ENCODE data around the gene ALG10. TPM values are rescaled to one million over a fixed set of nuclear protein-coding genes. Genes with fewer than 3 reads are reported as not detected.
"Not testable (repeated sequence)": the region's sequence is repeated elsewhere in the genome, so short reads cannot be mapped to it uniquely, and the experiment has no call there.

The ALG10 gene
- total RNA-seq, 1 donor from 2014 or later: 28.5 TPM

- Histone ChIP-seq H3K36me3 (no peaks in the 10 kb centered on the region), H3F3A (ENCODE audit: low read depth) (peaks cover 3% of the 10 kb centered on the region), H3K4me3 (peak overlapping the region; percentile 72), H3K4me2 (no peak overlapping the region), H3K9ac (no peak overlapping the region), H4K20me1 (ENCODE audit: low read depth) (no peaks in the 10 kb centered on the region), H2AFZ (replicated peaks) (peak overlapping the region; percentile 98), H3K4me1 (no peaks in the 10 kb centered on the region), H3K27me3 (no peaks in the 10 kb centered on the region), H3K79me2 (ENCODE audit: low read depth) (peaks cover 15% of the 10 kb centered on the region), H3K27ac (no peak overlapping the region), H3K9me3 (ENCODE audit: low read depth) (no peaks in the 10 kb centered on the region)
- peaks cover 10% of the 10 kb centered on the region for H3K4me1 Mint-ChIP-seq
- H3K27ac Mint-ChIP-seq: no peak overlapping the region
- no peak for TF ChIP-seq EZH2phosphoT487 (IDR thresholded peaks at IDR 0.05)
- no peak for TF ChIP-seq CTCF (IDR thresholded peaks at IDR 0.05)
- TF ChIP-seq EZH2 (IDR thresholded peaks at IDR 0.05): no peak
- DNase-seq (ENCODE audit: low spot score): no peak
- no peaks in the 10 kb centered on the region for H3K9me3 Mint-ChIP-seq
- peaks cover 2% of the 10 kb centered on the region for H3K27me3 Mint-ChIP-seq (ENCODE audit: insufficient read depth, low read depth)
- H3K36me3 Mint-ChIP-seq: peaks cover 3% of the 10 kb centered on the region
- peak overlapping the region; percentile 48 for H3K4me3 Mint-ChIP-seq
Observed at GRCh38 chr12:34021071-34021470, 1.2 kb upstream of the ALG10 start.

- not testable (repeated sequence) for H3K4me1 ChIP-seq; H3K36me3 Mint-ChIP-seq; H3K27ac Mint-ChIP-seq; H3K27ac ChIP-seq; H3K27me3 Mint-ChIP-seq (ENCODE audit: insufficient read depth, low read depth); H4K20me1 ChIP-seq (ENCODE audit: low read depth); H3K4me1 Mint-ChIP-seq; H3K9ac ChIP-seq; H3K36me3 ChIP-seq; H3K9me3 Mint-ChIP-seq; H3K4me3 Mint-ChIP-seq; H3K27me3 ChIP-seq; H3K9me3 ChIP-seq (ENCODE audit: low read depth); DNase-seq (ENCODE audit: low spot score); H3F3A ChIP-seq (ENCODE audit: low read depth); H2AFZ ChIP-seq (replicated peaks); H3K4me2 ChIP-seq; H3K4me3 ChIP-seq
- peaks cover 14% of the 10 kb centered on the region for H3K79me2 ChIP-seq (ENCODE audit: low read depth)
Observed at GRCh38 chr12:34027661-34028060, 5.4 kb downstream of the ALG10 start.

GRCh38 chr12:34030591-34030990, 8.3 kb downstream of the ALG10 start:
- H3K4me2 ChIP-seq: no peak overlapping the region
- no peak overlapping the region for H2AFZ ChIP-seq (replicated peaks)
- H3K27me3 ChIP-seq: no peaks in the 10 kb centered on the region
- TF ChIP-seq EZH2phosphoT487 (IDR thresholded peaks at IDR 0.05) (no peak), EZH2 (IDR thresholded peaks at IDR 0.05) (no peak), CTCF (IDR thresholded peaks at IDR 0.05) (no peak)
- Mint-ChIP-seq H3K9me3 (no peaks in the 10 kb centered on the region), H3K4me3 (no peak overlapping the region), H3K27ac (no peak overlapping the region), H3K27me3 (ENCODE audit: insufficient read depth, low read depth) (no peaks in the 10 kb centered on the region), H3K36me3 (no peaks in the 10 kb centered on the region), H3K4me1 (no peaks in the 10 kb centered on the region)
- H3K4me3 ChIP-seq: no peak overlapping the region
- H3K36me3 ChIP-seq: no peaks in the 10 kb centered on the region
- H3K4me1 ChIP-seq: no peaks in the 10 kb centered on the region
- no peak for DNase-seq (ENCODE audit: low spot score)
- H3K9ac ChIP-seq: no peak overlapping the region
- H3F3A ChIP-seq (ENCODE audit: low read depth): no peaks in the 10 kb centered on the region
- H4K20me1 ChIP-seq (ENCODE audit: low read depth): no peaks in the 10 kb centered on the region
- no peak overlapping the region for H3K27ac ChIP-seq
- no peaks in the 10 kb centered on the region for H3K79me2 ChIP-seq (ENCODE audit: low read depth)
- H3K9me3 ChIP-seq (ENCODE audit: low read depth): no peaks in the 10 kb centered on the region

GRCh38 chr12:34033628-34034296, 11.5 kb downstream of the ALG10 start:
- DNase-seq (ENCODE audit: low spot score): peak; percentile 27
- H3K4me1 Mint-ChIP-seq: no peaks in the 10 kb centered on the region
- H3K4me3 Mint-ChIP-seq: no peak overlapping the region
- Histone ChIP-seq H3K9ac (no peak overlapping the region), H3K27me3 (no peaks in the 10 kb centered on the region), H3K4me1 (no peaks in the 10 kb centered on the region), H3K4me3 (no peak overlapping the region), H3K4me2 (no peak overlapping the region), H3K79me2 (ENCODE audit: low read depth) (no peaks in the 10 kb centered on the region), H3K36me3 (no peaks in the 10 kb centered on the region), H3K27ac (no peak overlapping the region), H2AFZ (replicated peaks) (no peak overlapping the region), H3F3A (ENCODE audit: low read depth) (no peaks in the 10 kb centered on the region), H3K9me3 (ENCODE audit: low read depth) (no peaks in the 10 kb centered on the region), H4K20me1 (ENCODE audit: low read depth) (no peaks in the 10 kb centered on the region)
- no peak for TF ChIP-seq EZH2phosphoT487 (IDR thresholded peaks at IDR 0.05)
- peak; percentile 62 for TF ChIP-seq CTCF (IDR thresholded peaks at IDR 0.05)
- no peak for TF ChIP-seq EZH2 (IDR thresholded peaks at IDR 0.05)
- H3K27me3 Mint-ChIP-seq (ENCODE audit: insufficient read depth, low read depth): no peaks in the 10 kb centered on the region
- H3K9me3 Mint-ChIP-seq: no peaks in the 10 kb centered on the region
- H3K36me3 Mint-ChIP-seq: no peaks in the 10 kb centered on the region
- H3K27ac Mint-ChIP-seq: no peak overlapping the region

GRCh38 chr12:34038357-34038756, 16.1 kb downstream of the ALG10 start:
- not testable (repeated sequence) for H3K36me3 Mint-ChIP-seq; H3K79me2 ChIP-seq (ENCODE audit: low read depth); H3K27ac ChIP-seq; H3K4me3 Mint-ChIP-seq; H3F3A ChIP-seq (ENCODE audit: low read depth); H3K27me3 Mint-ChIP-seq (ENCODE audit: insufficient read depth, low read depth); H3K27ac Mint-ChIP-seq; H4K20me1 ChIP-seq (ENCODE audit: low read depth); H3K36me3 ChIP-seq; H3K9ac ChIP-seq; H2AFZ ChIP-seq (replicated peaks); H3K9me3 ChIP-seq (ENCODE audit: low read depth); H3K4me2 ChIP-seq; H3K9me3 Mint-ChIP-seq; H3K4me1 Mint-ChIP-seq; H3K27me3 ChIP-seq; H3K4me3 ChIP-seq; H3K4me1 ChIP-seq; DNase-seq (ENCODE audit: low spot score)
